GM19023 (cell line): ENCODE data around the gene SLC1A2.

Source experiments
- ATAC-seq: cut with Tn5 transposase; IDR thresholded peaks from one replicate; pipeline ENCODE4 v1.9.1; 2021; ENCODE audit warnings: mild to moderate bottlenecking, moderate library complexity; ENCODE audit not compliant: unreplicated experiment

The SLC1A2 gene

GRCh38 chr11:35330156-35330889, 89.0 kb downstream of the SLC1A2 start:
- ATAC-seq, result no peak

GRCh38 chr11:35327829-35328228, 91.5 kb downstream of the SLC1A2 start:
- ATAC-seq, result no peak

GRCh38 chr11:35326266-35326879, 93.0 kb downstream of the SLC1A2 start:
- no peak for ATAC-seq

GRCh38 chr11:35324981-35325380, 94.4 kb downstream of the SLC1A2 start:
- ATAC-seq, result no peak

- no peak for ATAC-seq
These were observed 95.0 kb downstream of the SLC1A2 start for GRCh38 chr11:35324183-35324886.

- no peak for ATAC-seq
These were observed 96.1 kb downstream of the SLC1A2 start for GRCh38 chr11:35323076-35323868.

- ATAC-seq, result no peak
These were observed 96.9 kb downstream of the SLC1A2 start for GRCh38 chr11:35322318-35322979.

GRCh38 chr11:35321532-35322317, 97.6 kb downstream of the SLC1A2 start:
- no peak for ATAC-seq

- no peak for ATAC-seq
These were observed 98.2 kb downstream of the SLC1A2 start for GRCh38 chr11:35321111-35321510.

- ATAC-seq, result no peak
These were observed 100.1 kb downstream of the SLC1A2 start for GRCh38 chr11:35318977-35319925.

- ATAC-seq, result no peak
These were observed 101.0 kb downstream of the SLC1A2 start for GRCh38 chr11:35318309-35318708.

- no peak for ATAC-seq
These were observed 102.1 kb downstream of the SLC1A2 start for GRCh38 chr11:35317253-35317652.

- ATAC-seq, result no peak
These were observed 103.2 kb downstream of the SLC1A2 start for GRCh38 chr11:35316161-35316560.

GRCh38 chr11:35313760-35314153, 105.6 kb downstream of the SLC1A2 start:
- peak; percentile 20 for ATAC-seq

- ATAC-seq, result peak; percentile 75
These were observed 106.1 kb downstream of the SLC1A2 start for GRCh38 chr11:35313066-35313759.

GRCh38 chr11:35311331-35311730, 108.0 kb downstream of the SLC1A2 start:
- no peak for ATAC-seq

- no peak for ATAC-seq
These were observed 111.2 kb downstream of the SLC1A2 start for GRCh38 chr11:35308157-35308556.

GRCh38 chr11:35307221-35307621, 112.1 kb downstream of the SLC1A2 start:
- no peak for ATAC-seq
